Keratinocyte (primary cell): ENCODE measurements around the gene CDCA7.

Experiments used
- EZH2 ChIP-seq: IDR thresholded peaks from one replicate; pipeline ENCODE4 v1.6.1; 2012; ENCODE audit warnings: inconsistent platforms, mild to moderate bottlenecking, low read length, moderate library complexity
- TF ChIP-seq, protein P1 (sequence below), 3 experiments: IDR thresholded peaks in 1 of 3; conservative IDR thresholded peaks in 1 of 3; optimal IDR thresholded peaks in 1 of 3; 2 replicates in 2 of 3; 3 replicates in 1 of 3; pipeline versions ENCODE3 to v1.5.1; 2011; ENCODE audit warnings: low read length in 3 of 3, mild to moderate bottlenecking in 3 of 3, moderate library complexity in 2 of 3, control low read depth in 1 of 3, inconsistent platforms in 1 of 3; ENCODE audit not compliant: insufficient read depth in 2 of 3; ENCODE audit errors: extremely low read depth in 1 of 3

DNA sequence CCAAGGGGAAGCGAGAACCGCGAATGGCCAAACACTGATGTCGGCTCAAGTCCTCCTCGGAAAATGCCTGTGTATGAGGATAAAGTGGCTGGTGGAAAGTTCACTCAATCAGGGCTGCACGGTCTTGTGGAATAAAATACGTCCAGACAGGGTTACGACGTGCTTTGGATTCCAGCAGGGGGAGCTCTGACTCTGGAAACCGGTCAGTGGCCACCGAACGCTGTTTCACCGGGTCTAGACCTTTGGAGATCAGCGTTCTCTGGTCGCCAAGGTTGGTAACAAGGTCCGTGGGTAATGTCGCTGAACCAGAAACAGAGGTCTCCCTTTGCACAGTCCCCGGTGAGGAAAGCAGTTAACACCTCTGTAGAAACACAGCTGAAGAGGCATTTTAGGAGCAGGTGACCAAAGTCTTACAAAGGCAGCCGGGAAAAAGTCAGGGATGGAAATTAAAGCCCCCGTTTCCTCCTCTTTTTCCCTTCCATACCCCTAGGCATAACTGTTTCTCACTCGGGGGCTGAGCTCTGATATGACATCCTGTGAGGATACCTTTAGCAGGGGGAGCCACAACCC, 47.8 kb downstream of the CDCA7 start:
- TF ChIP-seq, protein P1, sequence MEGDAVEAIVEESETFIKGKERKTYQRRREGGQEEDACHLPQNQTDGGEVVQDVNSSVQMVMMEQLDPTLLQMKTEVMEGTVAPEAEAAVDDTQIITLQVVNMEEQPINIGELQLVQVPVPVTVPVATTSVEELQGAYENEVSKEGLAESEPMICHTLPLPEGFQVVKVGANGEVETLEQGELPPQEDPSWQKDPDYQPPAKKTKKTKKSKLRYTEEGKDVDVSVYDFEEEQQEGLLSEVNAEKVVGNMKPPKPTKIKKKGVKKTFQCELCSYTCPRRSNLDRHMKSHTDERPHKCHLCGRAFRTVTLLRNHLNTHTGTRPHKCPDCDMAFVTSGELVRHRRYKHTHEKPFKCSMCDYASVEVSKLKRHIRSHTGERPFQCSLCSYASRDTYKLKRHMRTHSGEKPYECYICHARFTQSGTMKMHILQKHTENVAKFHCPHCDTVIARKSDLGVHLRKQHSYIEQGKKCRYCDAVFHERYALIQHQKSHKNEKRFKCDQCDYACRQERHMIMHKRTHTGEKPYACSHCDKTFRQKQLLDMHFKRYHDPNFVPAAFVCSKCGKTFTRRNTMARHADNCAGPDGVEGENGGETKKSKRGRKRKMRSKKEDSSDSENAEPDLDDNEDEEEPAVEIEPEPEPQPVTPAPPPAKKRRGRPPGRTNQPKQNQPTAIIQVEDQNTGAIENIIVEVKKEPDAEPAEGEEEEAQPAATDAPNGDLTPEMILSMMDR (optimal IDR thresholded peaks at IDR 0.05 in 1 of 3, IDR thresholded peaks at IDR 0.05 in 1 of 3, conservative IDR thresholded peaks at IDR 0.05 in 1 of 3; ENCODE audit: extremely low read depth in 1 of 3, insufficient read depth in 2 of 3, low read length in 3 of 3): peak; percentile 88
- no peak for TF ChIP-seq EZH2
